ENCODE data around the gene TAGLN2. TPM values are rescaled to one million over a fixed set of nuclear protein-coding genes. Genes with fewer than 3 reads are reported as not detected.
"Not testable (repeated sequence)": the region's sequence is repeated elsewhere in the genome, so short reads cannot be mapped to it uniquely, and the experiment has no call there.

TAGLN2 gene
- total RNA-seq, 1 donor from 2014 or later: 138 TPM

DNA sequence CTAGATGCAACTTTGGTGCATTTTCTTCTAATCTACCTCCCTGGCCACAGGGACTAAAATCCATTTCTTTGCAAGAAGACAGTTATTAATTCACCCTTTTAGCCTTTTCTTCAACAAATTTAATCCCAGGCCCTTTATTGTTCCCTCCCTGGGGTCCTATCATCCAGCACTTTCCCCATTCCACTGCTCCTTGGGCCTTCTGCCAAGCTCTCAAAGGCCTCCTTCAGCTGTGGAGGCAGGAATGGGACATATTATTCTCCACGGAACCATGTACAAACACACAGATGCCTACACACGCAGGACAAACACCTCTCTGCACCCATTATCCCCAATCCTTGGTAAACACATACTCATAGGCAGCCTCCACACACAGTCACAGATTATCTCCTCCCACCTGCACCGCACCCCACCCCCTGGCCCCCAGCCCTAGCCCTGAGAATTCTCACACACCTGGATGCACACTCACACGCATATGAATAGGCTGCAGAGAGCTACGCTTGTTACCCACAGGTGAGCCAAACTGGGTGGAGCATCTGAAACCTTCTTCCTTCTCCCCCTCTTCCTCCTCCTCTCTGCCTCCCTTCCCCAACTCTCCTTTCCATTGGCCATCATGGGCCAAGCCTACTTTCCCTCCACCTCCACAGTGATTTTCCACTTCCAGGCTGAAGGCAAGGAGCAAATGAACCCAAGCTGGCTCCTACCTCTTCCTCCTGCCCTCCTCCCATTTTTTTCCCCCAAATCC is 11.7 kb downstream of the TAGLN2 start:
- Mint-ChIP-seq H3K4me3 (peak overlapping the region; percentile 27), H3K27ac (peak overlapping the region; percentile 77), H3K9me3 (peaks cover 3% of the 10 kb centered on the region), H3K36me3 (peaks cover 8% of the 10 kb centered on the region), H3K4me1 (ENCODE audit: unreplicated experiment) (peaks cover 67% of the 10 kb centered on the region), H3K27me3 (no peaks in the 10 kb centered on the region)
- no peak for DNase-seq (ENCODE audit: extremely low spot score, unreplicated experiment)
- no peak for TF ChIP-seq CTCF (conservative IDR thresholded peaks at IDR 0.05)

GRCh38 chr1:159911326-159912070 is 13.8 kb downstream of the TAGLN2 start:
- H3K4me1 Mint-ChIP-seq (ENCODE audit: unreplicated experiment): peaks cover 54% of the 10 kb centered on the region

GRCh38 chr1:159908031-159908940 is 17.0 kb downstream of the TAGLN2 start:
- peaks cover 27% of the 10 kb centered on the region for H3K4me1 Mint-ChIP-seq (ENCODE audit: unreplicated experiment)
- H3K36me3 Mint-ChIP-seq: no peaks in the 10 kb centered on the region
- no peak overlapping the region for H3K27ac Mint-ChIP-seq
- DNase-seq (ENCODE audit: extremely low spot score, unreplicated experiment): no peak
- H3K27me3 Mint-ChIP-seq: no peaks in the 10 kb centered on the region
- TF ChIP-seq CTCF (conservative IDR thresholded peaks at IDR 0.05): no peak
- H3K4me3 Mint-ChIP-seq: no peak overlapping the region
- H3K9me3 Mint-ChIP-seq: peaks cover 7% of the 10 kb centered on the region

More at GRCh38 chr1:159911326-159912070, 13.8 kb downstream of the TAGLN2 start:
- Mint-ChIP-seq H3K27ac (no peak overlapping the region), H3K27me3 (no peaks in the 10 kb centered on the region), H3K9me3 (peaks cover 7% of the 10 kb centered on the region), H3K4me3 (no peak overlapping the region), H3K36me3 (peaks cover 3% of the 10 kb centered on the region)
- no peak for DNase-seq (ENCODE audit: extremely low spot score, unreplicated experiment)
- TF ChIP-seq CTCF (conservative IDR thresholded peaks at IDR 0.05): no peak

- DNase-seq (ENCODE audit: extremely low spot score, unreplicated experiment): no peak
- TF ChIP-seq CTCF (conservative IDR thresholded peaks at IDR 0.05): no peak
- Mint-ChIP-seq H3K9me3 (peaks cover 4% of the 10 kb centered on the region), H3K36me3 (no peaks in the 10 kb centered on the region), H3K4me1 (ENCODE audit: unreplicated experiment) (peaks cover 18% of the 10 kb centered on the region), H3K27me3 (no peaks in the 10 kb centered on the region), H3K4me3 (no peak overlapping the region), H3K27ac (no peak overlapping the region)
Measured at GRCh38 chr1:159906960-159907359, 18.3 kb downstream of the TAGLN2 start.

DNA sequence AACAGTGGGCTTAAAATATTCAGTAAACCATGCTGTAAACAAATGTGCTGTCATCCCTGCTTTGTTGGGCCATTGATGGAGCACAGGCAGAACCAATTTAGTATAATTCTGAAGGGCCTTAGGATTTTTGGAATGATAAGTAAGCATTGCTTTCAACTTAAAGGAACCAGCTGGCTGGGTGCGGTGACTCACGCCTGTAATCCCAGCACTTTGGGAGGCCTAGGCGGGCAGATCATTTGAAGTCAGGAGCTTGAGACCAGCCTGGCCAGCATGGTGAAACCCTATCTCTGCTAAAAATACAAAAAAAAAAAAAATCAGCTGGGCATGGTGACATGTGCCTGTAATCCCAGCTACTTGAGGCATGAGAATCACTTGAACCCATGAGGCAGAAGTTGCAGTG is 21.3 kb downstream of the TAGLN2 start:
- H3K9me3 Mint-ChIP-seq; H3K36me3 Mint-ChIP-seq; H3K27me3 Mint-ChIP-seq; H3K27ac Mint-ChIP-seq; DNase-seq (ENCODE audit: extremely low spot score, unreplicated experiment); H3K4me3 Mint-ChIP-seq: not testable (repeated sequence)
- H3K4me1 Mint-ChIP-seq (ENCODE audit: unreplicated experiment): peaks cover 18% of the 10 kb centered on the region
